H1 (cell line): ENCODE data around the gene AP5Z1.

Experiments used
- BRCA1 ChIP-seq: IDR thresholded peaks from 2 replicates; pipeline ENCODE4 v1.6.1; 2012; ENCODE audit warnings: low read depth, low read length, improper control_type of control experiment
- CTCF ChIP-seq, 3 experiments: IDR thresholded peaks; 1 replicate in 2 of 3; 2 replicates in 1 of 3; pipeline versions ENCODE4 v1.5.1 to v1.6.1; 2011; ENCODE audit warnings: low read length in 3 of 3, mild to moderate bottlenecking in 3 of 3, inconsistent platforms in 2 of 3, low read depth in 1 of 3, moderate library complexity in 1 of 3; ENCODE audit not compliant: insufficient read depth in 1 of 3; ENCODE audit errors: control extremely low read depth in 1 of 3
- EP300 ChIP-seq, 2 experiments: IDR thresholded peaks; 1 replicate in 1 of 2; 2 replicates in 1 of 2; pipeline ENCODE4 v1.6.1; 2011 to 2012; ENCODE audit warnings: low read depth in 2 of 2, low read length in 2 of 2, mild to moderate bottlenecking in 2 of 2, borderline replicate concordance in 1 of 2, inconsistent platforms in 1 of 2, moderate library complexity in 1 of 2
- EZH2 ChIP-seq: fragments of 200-600 bp; sonication (generic); IDR thresholded peaks from 2 replicates; pipeline ENCODE4 v1.7.1; 2012; ENCODE audit warnings: low read depth, mild to moderate bottlenecking, moderate library complexity, low read length, inconsistent platforms; ENCODE audit not compliant: severe bottlenecking
- JUN ChIP-seq: IDR thresholded peaks from 2 replicates; pipeline ENCODE4 v1.6.1; 2011; ENCODE audit warnings: low read depth, mild to moderate bottlenecking, improper control_type of control experiment, low read length
- JUND ChIP-seq: IDR thresholded peaks from 2 replicates; pipeline ENCODE4 v1.6.1; 2011; ENCODE audit warnings: mild to moderate bottlenecking, improper control_type of control experiment, low read length
- POLR2A ChIP-seq, 2 experiments: IDR thresholded peaks; 1 replicate in 1 of 2; 2 replicates in 1 of 2; pipeline ENCODE4 v1.6.1; 2011; ENCODE audit warnings: low read depth in 2 of 2, low read length in 2 of 2, mild to moderate bottlenecking in 2 of 2; ENCODE audit errors: control extremely low read depth in 1 of 2
- RFX5 ChIP-seq: IDR thresholded peaks from 2 replicates; pipeline ENCODE4 v1.6.1; 2011; ENCODE audit warnings: low read depth, low read length, improper control_type of control experiment, borderline replicate concordance
- SIN3A ChIP-seq, 2 experiments: IDR thresholded peaks in 1 of 2; conservative IDR thresholded peaks in 1 of 2; 2 replicates each; pipeline ENCODE4 v1.6.1; 2011 to 2012; ENCODE audit warnings: low read length in 2 of 2, improper control_type of control experiment in 1 of 2, low read depth in 1 of 2, mild to moderate bottlenecking in 1 of 2

DNA sequence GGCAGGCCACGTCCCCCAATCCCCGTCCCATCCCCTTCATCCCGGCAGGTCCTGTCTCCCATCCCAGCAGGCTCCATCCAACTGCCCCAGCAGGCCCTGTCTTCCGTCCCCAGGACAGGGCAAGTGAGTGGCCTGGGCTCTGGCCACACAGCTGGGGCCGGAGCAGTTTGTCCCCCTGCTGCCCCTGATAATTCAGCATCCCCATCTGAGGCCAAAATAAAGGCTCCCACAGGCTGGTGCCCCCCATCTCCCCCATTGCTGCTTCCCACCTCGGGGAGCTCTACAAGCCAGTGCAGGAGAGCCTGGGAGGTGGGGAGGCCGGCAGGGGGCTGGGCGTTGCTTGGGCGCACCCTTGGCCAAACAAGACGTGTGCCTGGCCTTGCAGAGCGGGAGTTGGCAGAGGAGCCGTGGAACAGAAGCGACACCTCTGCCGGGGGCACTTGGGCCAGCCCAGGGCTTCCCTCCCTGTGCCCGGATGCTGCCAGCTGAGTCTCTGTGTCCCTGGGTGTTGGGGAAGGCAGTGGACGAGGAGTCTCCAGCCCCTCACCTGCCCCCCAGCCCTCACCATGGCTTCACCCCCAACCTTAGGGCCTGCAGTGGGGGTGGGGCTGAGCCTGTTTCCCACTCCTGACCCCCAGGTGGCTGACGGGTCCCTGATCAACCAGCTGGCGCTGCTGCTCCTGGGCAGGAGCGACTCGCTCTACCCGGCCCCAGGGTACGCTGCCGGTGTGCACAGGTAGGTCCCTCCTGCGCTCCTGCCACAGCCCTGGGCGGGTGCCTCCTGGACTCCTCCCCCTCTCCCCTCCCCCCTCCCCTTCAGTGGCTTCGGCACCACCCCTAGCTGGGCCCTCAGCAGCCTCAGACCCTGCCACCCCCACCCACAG is 14.0 kb downstream of the AP5Z1 start:
- TF ChIP-seq CTCF (IDR thresholded peaks at IDR 0.05; ENCODE audit: control extremely low read depth in 1 of 3, insufficient read depth in 1 of 3, low read depth in 1 of 3, low read length in 3 of 3) (no peak), EP300 (IDR thresholded peaks at IDR 0.05; ENCODE audit: borderline replicate concordance in 1 of 2, low read depth in 2 of 2, low read length in 2 of 2) (no peak), EZH2 (no peak), JUN (no peak), JUND (no peak), BRCA1 (no peak), POLR2A (IDR thresholded peaks at IDR 0.05; ENCODE audit: control extremely low read depth in 1 of 2, low read depth in 2 of 2, low read length in 2 of 2) (no peak), SIN3A (conservative IDR thresholded peaks at IDR 0.05 in 1 of 2, IDR thresholded peaks at IDR 0.05 in 1 of 2; ENCODE audit: low read depth in 1 of 2, low read length in 2 of 2) (no peak), RFX5 (no peak)
